ENCODE data around the gene ARRB1. TPM values are rescaled to one million over a fixed set of nuclear protein-coding genes. Genes with fewer than 3 reads are reported as not detected.
"Not testable (repeated sequence)": the region's sequence is repeated elsewhere in the genome, so short reads cannot be mapped to it uniquely, and the experiment has no call there.

The ARRB1 gene
- total and polyA plus RNA-seq, 9 of the 15 experiments (the other 6 are each of a cell fraction or from before 2014, with no cell fraction given): 6.6 to 45.4 (median 28.5) TPM

GRCh38 chr11:75366826-75367225 is 15.4 kb upstream of the ARRB1 start:
- CTCF ChIA-PET (ENCODE audit: low intra/inter-chr PET ratio); H3K27ac ChIP-seq (ENCODE audit: extremely low read depth, low read depth, low read length); FAIRE-seq; H3K4me2 ChIP-seq (ENCODE audit: insufficient read depth, low read length); BruUV-seq (replicated peaks); in situ Hi-C loops (cut with MboI); H3K9me3 ChIP-seq (replicated peaks; ENCODE audit: control insufficient read depth, insufficient read depth, low read depth, low read length); H3K9ac ChIP-seq (ENCODE audit: insufficient read depth in 1 of 2, low read depth in 2 of 2, low read length in 2 of 2); H3K4me1 ChIP-seq (replicated peaks in 1 of 2; ENCODE audit: control insufficient read depth in 2 of 2, insufficient read depth in 2 of 2, low read length in 2 of 2); H2AFZ ChIP-seq (ENCODE audit: low read depth, low read length); H4K20me1 ChIP-seq (replicated peaks; ENCODE audit: control insufficient read depth, insufficient read depth, low read length); H3K9me1 ChIP-seq (ENCODE audit: control insufficient read depth, insufficient read depth, low read length); H3K27me3 ChIP-seq (ENCODE audit: control insufficient read depth in 2 of 2, insufficient read depth in 2 of 2, low read length in 2 of 2); intact Hi-C loops (cut with micrococcal nuclease); H3K79me2 ChIP-seq (ENCODE audit: control insufficient read depth, insufficient read depth, low read length); H3K36me3 ChIP-seq (ENCODE audit: control insufficient read depth, insufficient read depth, low read length); H3K4me3 ChIP-seq; TF ChIP-seq TEAD4 (CRISPR knock-in tag; IDR thresholded peaks at IDR 0.05; ENCODE audit: borderline replicate concordance): not testable (repeated sequence)
- POLR2A ChIA-PET: interaction anchor here (1.3 kb wide), 1 partner anchor 53 kb away, joined by 3 read pairs; no protein-coding TSS in a partner anchor
- WGBS (ENCODE audit: insufficient coverage, low coverage, missing lambda C conversion rate): 35% methylated on average over 5 of the region's 5 CpGs
- DNase-seq (ENCODE audit: extremely low read depth in 1 of 4, low spot score in 3 of 4) (peak in 1 of 4 experiments; percentile 53), ATAC-seq (peak; percentile 59)
- TF ChIP-seq ARID1B (IDR thresholded peaks at IDR 0.05) (peak; percentile 70), L3MBTL2 (IDR thresholded peaks at IDR 0.05) (peak; percentile 23; the same call in 1 of the 2 replicates), GATA2 (CRISPR knock-in tag; IDR thresholded peaks at IDR 0.05) (peak; percentile 38; the same call in 1 of the 2 replicates), TAL1 (IDR thresholded peaks at IDR 0.05) (peak; percentile 58), HMBOX1 (IDR thresholded peaks at IDR 0.05) (peak; percentile 47; the same call in 1 of the 2 replicates), CBFA2T2 (conservative IDR thresholded peaks at IDR 0.05) (peak; percentile 62), CBFA2T3 (IDR thresholded peaks at IDR 0.05) (peak; percentile 70), TEAD4 (IDR thresholded peaks at IDR 0.05; ENCODE audit: low read length) (peak; percentile 50; the same call in 1 of the 2 replicates), TFAP4 (CRISPR knock-in tag; IDR thresholded peaks at IDR 0.05; ENCODE audit: borderline replicate concordance) (peak; percentile 46; the same call in 1 of the 2 replicates), SOX6 (IDR thresholded peaks at IDR 0.05) (peak; percentile 45; the same call in 1 of the 2 replicates), MTA2 (IDR thresholded peaks at IDR 0.05; ENCODE audit: low read depth) (0 out of 2 replicates have a peak, but pooled peaks have one; percentile 20), CXXC5 (CRISPR knock-in tag; IDR thresholded peaks at IDR 0.05) (0 out of 2 replicates have a peak, but pooled peaks have one; percentile 26), TCF3 (CRISPR knock-in tag; IDR thresholded peaks at IDR 0.05) (peak; percentile 51), SMARCE1 (IDR thresholded peaks at IDR 0.05) (0 out of 2 replicates have a peak, but pooled peaks have one; percentile 49), TRIM24 (IDR thresholded peaks at IDR 0.05) (peak in 1 of 2 experiments; percentile 52; a peak in 1 of 4 replicates), NCOR1 (IDR thresholded peaks at IDR 0.05) (0 out of 2 replicates have a peak, but pooled peaks have one; percentile 16), CTBP1 (IDR thresholded peaks at IDR 0.05; ENCODE audit: borderline replicate concordance) (peak; percentile 28; the same call in 1 of the 2 replicates)
